GM19025 (cell line): ENCODE data around the gene SYS1.
"Not testable (repeated sequence)": the region's sequence is repeated elsewhere in the genome, so short reads cannot be mapped to it uniquely, and the experiment has no call there.

ENCODE experiments used
- ATAC-seq: cut with Tn5 transposase; IDR thresholded peaks from one replicate; pipeline ENCODE4 v1.9.1; 2021; ENCODE audit warnings: mild to moderate bottlenecking, low read depth, moderate library complexity; ENCODE audit not compliant: unreplicated experiment

The SYS1 gene

DNA sequence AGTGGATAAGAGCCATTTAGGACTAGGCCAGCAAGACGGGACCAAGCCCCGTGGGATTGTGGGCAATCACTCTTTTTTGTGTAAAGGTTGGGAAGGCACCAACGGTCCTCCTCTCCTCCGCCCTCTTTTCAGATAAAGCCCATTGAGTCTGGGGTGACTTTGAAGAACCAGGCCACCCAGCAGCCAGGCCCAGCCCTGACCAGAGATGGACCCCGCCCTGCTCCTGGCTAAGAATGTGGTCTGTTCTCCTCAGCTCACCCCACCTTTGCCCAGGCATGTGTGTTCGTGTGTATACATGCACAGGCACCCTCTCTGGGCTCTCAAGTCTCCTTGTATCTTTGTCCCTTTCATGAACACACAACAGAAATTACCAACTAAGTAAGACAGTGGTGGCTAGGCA lies 23.9 kb upstream of the SYS1 start:
- ATAC-seq: no peak

DNA sequence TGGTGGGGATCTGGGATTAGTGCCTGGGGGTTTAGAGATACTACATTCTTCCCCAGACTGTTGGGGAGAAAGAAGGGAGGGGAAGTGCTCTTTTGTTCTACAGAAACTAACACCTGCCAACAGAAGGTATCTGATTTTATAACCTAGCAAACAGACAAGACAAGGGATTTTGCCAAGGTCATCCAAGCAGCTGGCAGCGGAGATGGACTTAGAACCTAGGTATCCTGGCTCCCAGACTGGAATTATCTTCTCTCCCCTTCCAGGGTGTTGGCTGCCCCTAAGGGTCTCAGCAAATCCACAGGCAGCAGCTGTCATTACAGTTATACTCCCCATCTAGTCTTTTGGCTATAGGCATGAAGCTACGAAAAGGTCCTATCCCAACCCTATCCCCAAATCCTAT lies 23.2 kb upstream of the SYS1 start:
- ATAC-seq: no peak

GRCh38 chr20:45340236-45340847 lies 22.6 kb upstream of the SYS1 start:
- no peak for ATAC-seq

- ATAC-seq: no peak
These were observed 22.0 kb upstream of the SYS1 start for GRCh38 chr20:45340951-45341350.

DNA sequence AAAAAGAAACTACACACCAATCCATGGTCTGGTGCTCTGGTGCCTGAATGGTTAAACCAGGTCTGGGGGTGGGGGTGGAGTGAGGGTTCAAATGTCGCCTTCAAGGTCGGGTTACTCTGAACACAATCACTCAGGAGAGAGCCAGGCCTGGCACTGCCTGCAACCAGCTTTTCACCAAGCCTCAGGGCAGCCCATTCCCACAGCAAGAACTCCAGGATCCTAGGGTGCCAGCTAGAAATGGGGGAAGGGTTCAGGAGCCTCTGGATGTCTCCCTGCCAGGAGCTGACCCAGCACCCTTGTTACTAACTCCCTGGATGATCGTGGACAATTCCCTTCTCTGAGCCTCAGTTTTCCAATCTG lies 21.4 kb upstream of the SYS1 start:
- no peak for ATAC-seq

DNA sequence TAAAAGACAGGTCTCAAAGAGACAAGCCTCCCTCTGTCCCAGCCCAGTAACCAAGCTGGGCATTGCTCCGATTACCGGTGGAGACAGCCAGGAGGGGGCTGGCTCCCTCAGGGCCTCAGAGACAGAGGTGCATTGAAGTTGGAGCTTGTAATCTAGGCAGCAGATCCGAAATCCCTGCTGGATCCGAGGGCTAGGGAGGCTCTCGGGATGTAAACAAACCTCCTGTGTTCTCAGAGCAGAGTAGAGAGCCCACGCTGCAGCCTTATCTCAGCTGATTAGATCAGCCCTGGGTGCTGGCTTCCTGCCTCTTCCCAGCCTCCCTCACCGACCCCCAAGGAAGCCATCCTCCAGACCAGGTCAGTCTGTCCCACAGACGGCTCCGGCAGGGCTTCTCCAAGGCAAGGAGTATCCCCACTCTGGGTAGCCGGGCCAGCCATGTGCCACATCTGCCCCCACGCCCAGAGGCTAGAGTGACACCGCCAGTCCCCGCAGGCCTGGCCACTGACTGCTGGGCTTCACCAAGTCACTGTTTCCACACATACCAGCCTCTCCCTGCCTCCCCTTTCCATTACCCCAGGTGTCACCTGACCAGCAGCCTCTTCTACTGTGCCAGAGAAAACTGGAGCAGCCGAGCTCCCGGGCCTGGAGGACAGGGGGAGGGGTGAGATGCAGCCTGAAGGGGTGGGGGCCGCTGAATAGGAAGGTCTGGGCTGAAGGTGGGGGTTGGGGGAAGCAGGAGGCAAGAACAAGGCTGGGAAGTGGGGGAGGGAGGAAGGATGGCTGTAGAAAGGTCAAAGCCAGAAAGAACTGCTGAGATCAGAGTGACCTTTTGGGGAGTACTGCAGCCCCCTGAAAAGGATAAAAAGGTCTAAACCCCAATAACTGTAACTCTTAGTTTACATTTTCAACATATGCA lies 20.8 kb upstream of the SYS1 start:
- ATAC-seq: no peak

DNA sequence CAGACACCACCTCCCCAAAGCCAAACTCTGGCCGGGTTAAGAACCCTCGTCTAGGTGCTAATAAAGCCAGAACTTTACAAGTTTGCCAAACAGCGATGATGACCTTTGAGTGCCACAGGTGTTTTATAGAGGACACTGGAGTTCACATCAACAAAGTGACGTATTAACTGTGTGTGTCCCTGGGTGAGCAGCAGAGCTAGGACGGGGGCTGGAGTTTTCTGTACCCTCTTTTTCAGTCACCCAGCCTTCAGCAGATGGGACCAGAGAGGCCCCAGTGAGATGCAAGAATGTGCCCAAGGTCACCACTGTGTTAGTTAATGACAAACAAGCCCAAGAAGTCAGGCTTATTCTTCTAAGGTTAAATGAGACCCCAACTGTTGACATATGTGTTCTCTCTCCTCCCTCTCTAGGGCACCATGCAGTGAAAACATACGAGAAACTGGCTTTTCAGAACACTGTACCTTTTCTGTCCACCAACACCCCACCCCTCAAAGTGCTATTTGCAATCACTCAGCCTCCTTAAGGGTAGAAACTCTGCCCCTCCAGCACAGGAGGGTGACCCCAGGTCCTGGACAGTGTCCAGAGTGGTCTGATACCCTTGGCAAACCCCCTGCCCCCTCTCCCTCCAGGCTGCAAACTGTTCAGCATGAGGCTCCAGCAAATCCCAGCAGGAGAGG lies 20.0 kb upstream of the SYS1 start:
- ATAC-seq: no peak

- ATAC-seq: no peak
These were observed 19.3 kb upstream of the SYS1 start for GRCh38 chr20:45343532-45344167.

DNA sequence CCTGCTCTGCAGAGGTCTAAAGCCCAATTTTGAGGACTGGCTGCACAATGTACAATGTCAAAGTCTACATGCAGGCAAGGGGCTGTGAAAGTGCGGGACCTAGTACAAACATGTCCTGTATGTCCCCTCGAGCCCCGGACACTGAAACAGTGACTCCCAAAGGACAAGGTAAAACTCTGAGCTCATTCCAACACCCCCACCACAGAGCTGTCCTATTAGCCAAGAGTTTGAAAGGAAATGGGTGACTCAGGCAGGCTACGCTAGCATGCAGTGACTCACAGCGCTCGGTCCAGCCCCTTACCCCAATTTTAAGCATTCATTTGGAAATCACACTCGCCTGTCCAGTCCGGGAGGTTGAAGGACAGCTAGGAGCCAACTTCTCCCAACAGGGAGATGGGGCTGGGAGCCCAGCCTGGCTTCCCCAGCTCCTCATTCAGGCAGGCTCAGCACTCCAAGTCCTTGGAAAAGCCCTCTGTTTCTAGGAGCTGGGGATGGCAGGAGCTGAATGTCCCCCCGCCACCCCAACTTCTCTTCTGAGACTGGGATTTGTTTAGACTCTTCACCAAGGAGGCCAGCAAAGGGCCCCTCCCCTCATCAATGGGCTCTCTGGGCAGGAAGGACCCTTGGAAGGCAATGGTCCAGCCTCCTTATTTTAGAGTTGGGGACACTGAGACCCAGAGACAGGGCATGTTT lies 18.6 kb upstream of the SYS1 start:
- no peak for ATAC-seq

DNA sequence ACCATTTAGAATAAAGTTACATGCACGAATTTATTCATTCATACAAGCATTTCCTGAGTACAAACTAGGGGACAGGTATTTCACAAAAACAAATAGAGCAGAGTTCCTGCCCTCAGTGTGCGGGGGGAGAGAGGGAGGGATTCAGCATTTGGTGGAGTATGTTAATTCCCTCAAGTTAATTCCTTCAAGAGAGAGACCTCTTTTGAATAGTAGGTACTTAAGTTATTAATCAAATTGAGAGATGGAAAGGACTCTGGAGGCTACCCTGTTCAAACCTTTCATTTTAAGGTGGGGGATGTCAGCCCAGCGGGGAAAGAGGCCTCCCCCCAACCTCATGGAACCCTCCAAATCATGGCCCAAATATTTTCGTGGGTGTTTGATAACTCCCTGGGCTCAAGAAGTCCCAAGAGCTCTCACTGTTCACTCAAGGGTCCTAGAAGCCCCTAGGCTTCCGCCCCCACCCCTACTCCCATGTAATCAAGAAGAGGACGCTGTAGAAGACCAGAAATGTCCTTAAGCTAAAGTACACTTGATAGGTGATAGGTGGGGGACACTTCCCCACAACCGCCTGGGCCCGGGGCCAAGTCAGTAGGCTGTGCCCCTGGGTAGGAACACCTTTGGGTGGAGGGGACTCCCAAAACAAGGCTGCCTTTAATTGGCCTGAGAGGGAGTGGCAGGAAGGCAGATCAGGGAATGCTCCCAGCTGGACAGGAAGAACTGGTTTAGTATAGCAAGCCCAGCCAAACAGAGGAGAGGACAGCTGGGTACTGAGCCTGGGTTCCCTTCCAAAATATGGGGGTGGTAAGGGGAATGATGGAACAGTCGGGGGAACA lies 17.6 kb upstream of the SYS1 start:
- ATAC-seq: no peak

- no peak for ATAC-seq
These were observed 16.7 kb upstream of the SYS1 start for GRCh38 chr20:45346291-45346718.

DNA sequence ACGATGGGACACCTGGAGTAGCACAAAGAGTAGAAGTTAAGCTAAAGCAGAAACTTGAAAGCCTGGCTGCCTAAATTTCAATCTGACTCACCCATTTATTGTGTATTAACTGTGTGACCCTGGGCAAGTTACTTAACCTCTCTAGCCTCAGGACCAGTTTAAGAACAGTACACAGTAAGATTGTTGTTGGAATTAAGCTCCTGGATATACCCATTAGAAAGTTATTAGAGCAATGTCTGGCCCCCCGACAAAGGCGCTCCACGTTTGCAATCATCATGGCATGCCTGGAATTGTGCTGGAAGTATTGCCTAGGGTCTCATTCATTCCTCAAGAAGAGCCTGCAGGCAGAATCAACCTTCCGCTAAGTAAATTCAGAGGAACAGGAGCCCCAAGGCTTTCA lies 16.1 kb upstream of the SYS1 start:
- no peak for ATAC-seq

DNA sequence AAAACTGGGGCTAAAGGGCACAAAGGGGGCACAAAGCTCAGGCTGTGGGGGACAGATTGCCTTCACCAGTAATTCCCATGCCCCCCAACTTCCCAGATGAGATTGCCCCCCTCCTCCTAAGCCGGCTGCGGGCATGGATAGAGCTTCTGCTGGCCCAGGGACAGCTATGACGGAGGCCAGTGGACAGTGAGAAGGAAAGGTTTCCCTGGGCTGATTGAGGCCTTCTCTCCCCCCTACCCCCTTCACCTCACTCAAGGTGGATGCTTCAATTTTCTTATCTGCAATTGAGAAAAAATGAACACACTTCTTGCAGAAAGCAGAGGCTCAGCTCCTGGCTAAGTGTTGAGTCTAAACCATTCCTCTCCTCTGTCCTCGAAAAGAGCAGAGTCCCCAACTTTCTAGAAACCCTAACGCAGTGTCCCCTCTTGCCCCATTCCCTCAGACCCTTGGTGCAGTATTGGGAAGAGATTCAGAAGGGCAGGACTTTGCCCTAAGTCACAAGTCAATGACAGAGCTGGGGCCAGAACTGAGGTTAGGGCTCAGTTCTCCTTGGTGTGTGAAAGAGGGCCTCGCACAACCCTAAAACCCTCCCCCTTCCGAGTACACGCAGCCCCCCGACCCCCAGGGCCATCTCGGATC lies 15.5 kb upstream of the SYS1 start:
- no peak for ATAC-seq

GRCh38 chr20:45347936-45348778 lies 14.8 kb upstream of the SYS1 start, which contains the start of gene SDC4:
SDC4 (minus strand) TSS chr20:45348424; CDS start chr20:45348384, 40 bp downstream.
- no peak for ATAC-seq

- no peak for ATAC-seq
These were observed 12.7 kb upstream of the SYS1 start for GRCh38 chr20:45350217-45350616.

GRCh38 chr20:45350795-45351194 lies 12.2 kb upstream of the SYS1 start:
- ATAC-seq: not testable (repeated sequence)

DNA sequence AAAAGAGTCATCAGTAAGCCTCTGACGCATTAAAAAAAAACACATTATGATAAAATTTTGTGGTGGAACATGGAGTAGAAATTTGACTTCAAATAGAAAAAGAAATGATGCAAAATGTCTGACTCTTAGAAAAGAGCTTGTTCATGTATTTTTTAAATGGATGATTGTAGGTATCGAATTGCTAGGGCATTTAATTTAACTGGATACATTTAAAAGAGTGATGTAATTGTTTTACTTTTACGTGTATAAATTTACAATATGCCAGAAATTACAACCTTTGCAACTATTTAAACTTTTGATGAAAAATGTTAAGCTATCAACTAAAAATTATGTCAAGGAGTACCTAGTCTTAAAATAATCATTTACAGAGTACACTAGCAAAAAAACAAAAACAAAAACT lies 10.2 kb upstream of the SYS1 start:
- ATAC-seq: no peak

GRCh38 chr20:45353746-45354145 lies 9.2 kb upstream of the SYS1 start:
- no peak for ATAC-seq
